GM12891 (cell line): ENCODE results near the gene MYCN.

Source experiments
- PAX5 ChIP-seq: IDR thresholded peaks from 2 replicates; pipeline ENCODE4 v1.6.1; 2011; ENCODE audit warnings: low read length, moderate library complexity, mild to moderate bottlenecking; ENCODE audit not compliant: insufficient read depth, severe bottlenecking
- POLR2A ChIP-seq: IDR thresholded peaks from 2 replicates; pipeline ENCODE4 v1.6.1; 2011; ENCODE audit warnings: low read depth, low read length, control low read depth
- POLR2AphosphoS5 ChIP-seq: IDR thresholded peaks from 2 replicates; pipeline ENCODE4 v1.6.1; 2011; ENCODE audit warnings: low read depth, low read length, control low read depth
- POU2F2 ChIP-seq: IDR thresholded peaks from 2 replicates; pipeline ENCODE4 v1.6.1; 2011; ENCODE audit warnings: low read depth, mild to moderate bottlenecking, control low read depth, low read length, moderate library complexity
- SPI1 ChIP-seq: IDR thresholded peaks from 2 replicates; pipeline ENCODE4 v1.6.1; 2011; ENCODE audit warnings: low read depth, low read length, control low read depth
- TAF1 ChIP-seq: IDR thresholded peaks from 2 replicates; pipeline ENCODE4 v1.6.1; 2011; ENCODE audit warnings: low read depth, low read length, control low read depth

- TF ChIP-seq POLR2AphosphoS5 (no peak), POLR2A (no peak), POU2F2 (no peak), TAF1 (no peak), SPI1 (no peak), PAX5 (no peak)
Measured at GRCh38 chr2:15935189-15935588, 5.2 kb upstream of the MYCN start.
